ENCODE results near the gene AP3B1. TPM values are rescaled to one million over a fixed set of nuclear protein-coding genes. Genes with fewer than 3 reads are reported as not detected.

The AP3B1 gene
- total and polyA plus RNA-seq, 2 of the 8 experiments (the other 6 are each of a cell fraction or from before 2014, with no cell fraction given), result 45.8 to 48.3 TPM

GRCh38 chr5:77960305-77960704 lies 334.2 kb downstream of the AP3B1 start (continued):
- TF ChIP-seq CBX8 (IDR thresholded peaks at IDR 0.05; ENCODE audit: borderline replicate concordance, low read depth, low read length) (no peak), RNF2 (IDR thresholded peaks at IDR 0.05; ENCODE audit: borderline replicate concordance, low read depth, low read length, missing control alignments, poor library complexity, severe bottlenecking) (no peak), GABPA (IDR thresholded peaks at IDR 0.05; ENCODE audit: borderline replicate concordance, insufficient read depth, low read length) (no peak), TEAD4 (IDR thresholded peaks at IDR 0.05; ENCODE audit: low read depth, low read length) (no peak), TAF7 (optimal IDR thresholded peaks at IDR 0.05; ENCODE audit: borderline replicate concordance, low read depth, low read length) (no peak)

All from H1 (cell line).